ENCODE data around the gene OVOL2. TPM values are rescaled to one million over a fixed set of nuclear protein-coding genes. Genes with fewer than 3 reads are reported as not detected.

OVOL2 gene
- total and polyA plus RNA-seq, 7 donors: not detected

DNA sequence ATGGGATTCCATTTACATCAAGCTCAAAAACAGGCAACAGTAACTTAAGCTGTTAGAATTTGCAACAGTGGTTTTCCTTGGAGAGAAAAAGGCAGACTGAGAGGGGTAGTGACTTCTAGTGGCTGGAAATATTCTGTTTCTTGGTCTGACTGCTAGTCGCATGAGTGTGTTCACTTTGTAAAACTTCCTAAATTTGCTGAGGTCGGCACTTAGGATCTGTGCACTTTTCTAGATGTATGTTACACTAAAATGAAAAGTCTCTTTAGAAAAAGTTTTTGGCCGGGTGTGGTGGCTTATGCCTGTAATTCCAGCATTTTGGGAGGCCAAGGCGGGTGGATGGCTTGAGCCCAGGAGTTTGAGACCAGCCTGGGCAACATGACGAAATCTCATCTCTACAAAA, 18.7 kb downstream of the OVOL2 start:
- WGBS, 3 donors: 80 to 86% (median 85%) methylated on average over 5 of the region's 5 CpGs
- Histone ChIP-seq H3K9me3 (no peaks in the 10 kb centered on the region), H3K27me3 (ENCODE audit: insufficient read depth in 3 of 3, low read length in 2 of 3) (peaks cover 0 to 18% (median 3%) of the 10 kb centered on the region in 3 donors), H3K4me3 (no peak overlapping the region), H3K27ac (no peak overlapping the region), H3K36me3 (ENCODE audit: insufficient read depth in 1 of 2, low read depth in 1 of 2) (no peaks in the 10 kb centered on the region), H3K4me1 (no peaks in the 10 kb centered on the region)
- TF ChIP-seq, protein P1, sequence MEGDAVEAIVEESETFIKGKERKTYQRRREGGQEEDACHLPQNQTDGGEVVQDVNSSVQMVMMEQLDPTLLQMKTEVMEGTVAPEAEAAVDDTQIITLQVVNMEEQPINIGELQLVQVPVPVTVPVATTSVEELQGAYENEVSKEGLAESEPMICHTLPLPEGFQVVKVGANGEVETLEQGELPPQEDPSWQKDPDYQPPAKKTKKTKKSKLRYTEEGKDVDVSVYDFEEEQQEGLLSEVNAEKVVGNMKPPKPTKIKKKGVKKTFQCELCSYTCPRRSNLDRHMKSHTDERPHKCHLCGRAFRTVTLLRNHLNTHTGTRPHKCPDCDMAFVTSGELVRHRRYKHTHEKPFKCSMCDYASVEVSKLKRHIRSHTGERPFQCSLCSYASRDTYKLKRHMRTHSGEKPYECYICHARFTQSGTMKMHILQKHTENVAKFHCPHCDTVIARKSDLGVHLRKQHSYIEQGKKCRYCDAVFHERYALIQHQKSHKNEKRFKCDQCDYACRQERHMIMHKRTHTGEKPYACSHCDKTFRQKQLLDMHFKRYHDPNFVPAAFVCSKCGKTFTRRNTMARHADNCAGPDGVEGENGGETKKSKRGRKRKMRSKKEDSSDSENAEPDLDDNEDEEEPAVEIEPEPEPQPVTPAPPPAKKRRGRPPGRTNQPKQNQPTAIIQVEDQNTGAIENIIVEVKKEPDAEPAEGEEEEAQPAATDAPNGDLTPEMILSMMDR (IDR thresholded peaks at IDR 0.05): no peak
- DNase-seq (no peak), ATAC-seq (no peak)
- intact Hi-C loops (cut with DNase I): no loop called here

DNA sequence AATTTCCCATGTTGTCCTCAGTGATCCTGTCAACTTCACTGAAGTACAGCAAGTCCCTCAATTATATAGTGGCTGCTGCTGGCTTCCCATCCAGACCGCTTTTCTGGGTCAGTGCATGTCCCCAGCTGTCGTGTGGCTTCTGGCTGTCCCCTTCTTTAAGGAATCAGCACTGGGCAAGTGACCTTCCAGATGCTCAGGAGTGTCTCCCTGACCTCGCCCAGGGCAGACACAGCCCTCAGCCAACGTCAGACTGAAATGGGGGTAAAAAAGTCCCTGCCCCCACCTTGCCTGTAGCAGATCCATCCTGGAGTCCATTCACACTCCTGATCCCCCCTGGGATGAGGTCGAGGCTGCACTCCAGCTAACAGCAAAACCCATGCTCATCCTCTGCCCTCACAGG, 23.7 kb downstream of the OVOL2 start:
- Histone ChIP-seq H3K4me3 (no peak overlapping the region), H3K27me3 (ENCODE audit: insufficient read depth in 3 of 3, low read length in 2 of 3) (peaks cover 0 to 4% (median 0%) of the 10 kb centered on the region in 3 donors), H3K9me3 (no peaks in the 10 kb centered on the region), H3K27ac (no peak overlapping the region), H3K4me1 (no peaks in the 10 kb centered on the region), H3K36me3 (ENCODE audit: insufficient read depth in 1 of 2, low read depth in 1 of 2) (no peaks in the 10 kb centered on the region)
- no peak for ATAC-seq
- TF ChIP-seq, protein P1 (IDR thresholded peaks at IDR 0.05): no peak
- 42 to 47% (median 44%) methylated on average over 5 of the region's 5 CpGs for WGBS, 3 donors
- intact Hi-C loops (cut with DNase I): no loop called here
- no peak for DNase-seq

DNA sequence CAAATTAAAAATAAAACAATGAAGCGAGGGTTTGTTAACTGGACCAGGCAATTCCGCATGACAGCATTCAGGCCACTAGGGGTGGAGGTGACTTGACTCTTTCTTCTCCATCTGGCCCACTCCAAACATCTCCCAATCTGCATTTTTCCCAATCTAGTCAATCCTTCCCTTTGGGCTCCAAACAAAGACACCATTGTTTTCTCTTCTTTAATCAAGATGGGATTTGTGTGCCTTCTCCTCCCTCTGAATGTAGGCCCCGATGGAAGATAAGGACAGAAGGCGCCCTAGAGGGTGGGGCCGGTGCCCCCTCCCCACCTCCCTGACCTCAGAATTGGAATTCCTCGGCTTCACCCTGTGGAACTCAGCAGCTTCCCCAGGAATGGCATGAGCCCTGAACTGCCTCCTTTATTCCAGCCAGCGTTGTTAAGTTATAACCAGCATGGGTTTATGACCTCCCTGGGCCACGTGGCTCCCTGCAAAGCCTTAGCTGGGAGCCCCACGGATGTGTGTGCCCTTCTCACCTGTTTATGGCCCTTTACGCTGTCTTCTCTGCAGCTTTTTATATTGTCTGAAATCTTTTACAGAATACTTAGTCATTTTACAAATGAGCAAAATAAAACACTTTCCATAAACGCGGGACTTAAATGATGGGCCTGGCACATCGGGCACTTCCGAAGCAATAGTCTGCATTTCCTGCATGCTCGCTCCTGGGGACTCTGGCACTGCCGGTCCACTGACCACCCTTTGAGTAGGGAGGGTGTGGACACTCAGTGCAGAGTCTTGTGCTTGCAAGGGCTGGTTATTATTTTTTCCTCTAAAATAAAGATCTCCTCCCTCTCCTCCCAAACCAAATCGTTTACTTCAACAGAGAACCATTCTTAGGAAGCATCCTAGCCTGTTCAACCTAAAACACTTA, 24.5 kb downstream of the OVOL2 start:
- DNase-seq (no peak), ATAC-seq (no peak)
- no peaks in the 10 kb centered on the region for H3K9me3 ChIP-seq
- TF ChIP-seq, protein P1 (IDR thresholded peaks at IDR 0.05): no peak
- peaks cover 0 to 4% (median 0%) of the 10 kb centered on the region in 3 donors for H3K27me3 ChIP-seq (ENCODE audit: insufficient read depth in 3 of 3, low read length in 2 of 3)
- H3K36me3 ChIP-seq (ENCODE audit: insufficient read depth in 1 of 2, low read depth in 1 of 2): no peaks in the 10 kb centered on the region
- WGBS, 3 donors: 66 to 70% (median 67%) methylated on average over 17 of the region's 17 CpGs
- H3K4me3 ChIP-seq: no peak overlapping the region
- no peak overlapping the region for H3K27ac ChIP-seq
- intact Hi-C loops (cut with DNase I): no loop called here
- no peaks in the 10 kb centered on the region for H3K4me1 ChIP-seq

DNA sequence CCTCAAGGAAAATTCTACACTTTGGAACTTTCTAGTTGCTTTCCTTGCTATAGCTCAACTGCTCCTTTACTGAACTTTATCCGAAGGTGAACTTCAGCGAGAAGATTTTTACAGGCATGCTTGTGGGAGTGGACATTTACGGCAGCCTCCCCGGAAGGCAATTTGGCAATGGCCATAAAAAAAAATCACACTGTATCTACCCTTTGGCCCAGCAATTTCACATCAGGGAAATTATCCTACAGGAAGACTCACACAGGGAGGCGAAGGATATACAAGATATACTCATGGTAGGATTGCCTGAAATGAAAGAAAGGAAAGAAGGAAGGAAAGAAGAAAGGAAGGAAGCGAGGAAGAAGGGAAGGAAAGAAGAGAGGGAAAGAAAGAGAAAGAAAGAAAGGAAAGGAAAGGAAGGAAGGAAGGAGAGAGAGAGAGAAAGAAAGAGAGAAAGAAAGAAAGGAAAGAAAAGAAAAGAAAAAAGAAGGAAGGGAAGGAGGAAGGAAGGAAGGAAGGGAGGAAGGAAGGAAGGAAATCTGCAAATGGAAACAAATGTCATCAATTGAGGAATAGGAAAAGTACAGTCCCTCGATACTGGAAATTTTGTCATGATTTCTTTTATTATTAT, 25.7 kb downstream of the OVOL2 start:
- no peaks in the 10 kb centered on the region for H3K4me1 ChIP-seq
- H3K36me3 ChIP-seq (ENCODE audit: insufficient read depth in 1 of 2, low read depth in 1 of 2): no peaks in the 10 kb centered on the region
- DNase-seq (no peak), ATAC-seq (no peak)
- TF ChIP-seq, protein P1 (IDR thresholded peaks at IDR 0.05): no peak
- no peak overlapping the region for H3K4me3 ChIP-seq
- no peak overlapping the region for H3K27ac ChIP-seq
- WGBS, 3 donors: 61 to 70% (median 65%) methylated on average over 7 of the region's 7 CpGs
- H3K27me3 ChIP-seq (ENCODE audit: insufficient read depth in 3 of 3, low read length in 2 of 3): peaks cover 0 to 4% (median 0%) of the 10 kb centered on the region in 3 donors
- intact Hi-C loops (cut with DNase I): no loop called here
- H3K9me3 ChIP-seq: no peaks in the 10 kb centered on the region
